Motor neuron (in vitro differentiated cells): ENCODE measurements around the gene CEP57. TPM values are rescaled to one million over a fixed set of nuclear protein-coding genes. Genes with fewer than 3 reads are reported as not detected.
"Not testable (repeated sequence)": the region's sequence is repeated elsewhere in the genome, so short reads cannot be mapped to it uniquely, and the experiment has no call there.

Source experiments
- ATAC-seq, 8 experiments: fragments of 200-7000 bp; cut with Tn5 transposase; replicated peaks in 6 of 8; 2 replicates each; pipeline ENCODE4 v1.8.0; 2021; ENCODE audit warnings: mild to moderate bottlenecking in 8 of 8, moderate library complexity in 8 of 8
- H3K27ac ChIP-seq, 2 donors: fragments of 250-450 bp; sonication (Bioruptor Pico); 2 replicates each; pipeline ENCODE4 v1.9.0; 2021; ENCODE audit warnings: antibody characterized with exemption in 2 of 2, mild to moderate bottlenecking in 2 of 2, moderate library complexity in 1 of 2
- H3K4me1 ChIP-seq, 2 donors: fragments of 250-450 bp; sonication (Bioruptor Pico); replicated peaks in 1 of 2; 2 replicates each; pipeline ENCODE4 v1.6.1; 2021; ENCODE audit warnings: antibody characterized with exemption in 2 of 2, mild to moderate bottlenecking in 2 of 2, moderate library complexity in 1 of 2
- H3K4me3 ChIP-seq, 5 donors: fragments of 250-450 bp; sonication (Bioruptor Pico); 2 replicates each; pipeline ENCODE4 v1.9.0; 2021; ENCODE audit warnings: antibody characterized with exemption in 5 of 5, mild to moderate bottlenecking in 5 of 5, moderate library complexity in 4 of 5
- WGBS, 10 experiments: fragments of 450-650 bp; shearing (Covaris generic); methylation state at CpG; one replicate each; pipeline ENCODE4 v1.0.0; 2022; 5-methylcytosine and 5-hydroxymethylcytosine counted together
- in situ Hi-C, 9 experiments: fragments of 400-800 bp; cut with MboI; loops; one replicate each; pipeline ENCODE4 v1.15.0; 2021; ENCODE audit warnings: low sequenced_read_pairs in 9 of 9, low pct_unique_long_range_greater_than_20kb in 2 of 9; ENCODE audit not compliant: unreplicated experiment in 9 of 9
- total RNA-seq, 8 experiments: library from RNA; unstranded; fragments of 300-600 nt; gene quantifications; 2 replicates each; pipeline versions ENCODE4 v1.2.3 to v1.2.4, GENCODE V29; 2022

CEP57 gene
- total RNA-seq, 8 experiments from 2014 or later: 17.5 to 83.5 (median 62.2) TPM

GRCh38 chr11:95835351-95835750 lies 45.1 kb downstream of the CEP57 start:
- no peak overlapping the region for H3K4me3 ChIP-seq
- no peaks in the 10 kb centered on the region for H3K4me1 ChIP-seq
- WGBS, 10 experiments: 41 to 94% (median 78%) methylated on average over 1 to 3 of the region's 3 CpGs; no CpG with 5 or more reads in 1 of the 10 experiments
- ATAC-seq: no peak
- in situ Hi-C loops: loop anchor here in 3 of 9 experiments (25.0 kb wide), 3 partner anchors 177 to 577 kb away; no protein-coding TSS in a partner anchor
- H3K27ac ChIP-seq: no peak overlapping the region

GRCh38 chr11:95835768-95836488 lies 45.6 kb downstream of the CEP57 start:
- in situ Hi-C loops: loop anchor here in 3 of 9 experiments (25.0 kb wide), 3 partner anchors 176 to 576 kb away; no protein-coding TSS in a partner anchor
- H3K27ac ChIP-seq: no peak overlapping the region
- H3K4me3 ChIP-seq: no peak overlapping the region
- WGBS, 10 experiments: 0 to 80% (median 7%) methylated on average over 1 to 3 of the region's 3 CpGs; no CpG with 5 or more reads in 1 of the 10 experiments
- ATAC-seq: peak; percentile 59 to 96 (median 89)
- no peaks in the 10 kb centered on the region for H3K4me1 ChIP-seq

- no peaks in the 10 kb centered on the region for H3K4me1 ChIP-seq
- in situ Hi-C loops: loop anchor here in 3 of 9 experiments (25.0 kb wide), 3 partner anchors 167 to 567 kb away; no protein-coding TSS in a partner anchor
- 86 to 100% (median 100%) methylated on average over 1 of the region's 1 CpG; no CpG with 5 or more reads in 1 of the 10 experiments for WGBS, 10 experiments
- no peak overlapping the region for H3K4me3 ChIP-seq
- no peak for ATAC-seq
- H3K27ac ChIP-seq: no peak overlapping the region
These were observed 54.9 kb downstream of the CEP57 start for GRCh38 chr11:95845167-95845566.

- WGBS, 10 experiments: 39 to 96% (median 84%) methylated on average over 1 to 6 of the region's 6 CpGs
- peak in 7 of 8 experiments; percentile 48 to 85 (median 65) for ATAC-seq
- in situ Hi-C loops: loop anchor here in 3 of 9 experiments (25.0 kb wide), 3 partner anchors 163 to 563 kb away; no protein-coding TSS in a partner anchor
- Histone ChIP-seq H3K27ac (no peak overlapping the region), H3K4me1 (no peaks in the 10 kb centered on the region), H3K4me3 (no peak overlapping the region)
These were observed 59.0 kb downstream of the CEP57 start for GRCh38 chr11:95849087-95849825.

GRCh38 chr11:95850137-95850536 lies 59.8 kb downstream of the CEP57 start:
- Histone ChIP-seq H3K4me3 (no peak overlapping the region), H3K27ac (no peak overlapping the region), H3K4me1 (no peaks in the 10 kb centered on the region)
- no peak for ATAC-seq
- in situ Hi-C loops: no loop called here

GRCh38 chr11:95853138-95853537 lies 62.8 kb downstream of the CEP57 start:
- H3K4me3 ChIP-seq: no peak overlapping the region
- H3K4me1 ChIP-seq: no peaks in the 10 kb centered on the region
- no peak overlapping the region for H3K27ac ChIP-seq
- in situ Hi-C loops: no loop called here
- no peak for ATAC-seq

- H3K4me1 ChIP-seq: no peaks in the 10 kb centered on the region
- H3K4me3 ChIP-seq: no peak overlapping the region
- no peak overlapping the region for H3K27ac ChIP-seq
- ATAC-seq: no peak
- in situ Hi-C loops: no loop called here
- WGBS, 10 experiments: 49 to 100% (median 89%) methylated on average over 1 to 2 of the region's 2 CpGs; no CpG with 5 or more reads in 3 of the 10 experiments
These were observed 63.6 kb downstream of the CEP57 start for GRCh38 chr11:95853862-95854261.

- in situ Hi-C loops, ATAC-seq, H3K27ac ChIP-seq, H3K4me1 ChIP-seq, H3K4me3 ChIP-seq: not testable (repeated sequence)
- 80 to 100% (median 100%) methylated on average over 1 to 5 of the region's 5 CpGs; no CpG with 5 or more reads in 1 of the 10 experiments for WGBS, 10 experiments
These were observed 64.1 kb downstream of the CEP57 start for GRCh38 chr11:95854362-95854761.

GRCh38 chr11:95860024-95860423 lies 69.7 kb downstream of the CEP57 start:
- in situ Hi-C loops, ATAC-seq, H3K27ac ChIP-seq, H3K4me3 ChIP-seq, H3K4me1 ChIP-seq: not testable (repeated sequence)
- WGBS, 10 experiments: 91 to 100% (median 100%) methylated on average over 1 to 4 of the region's 4 CpGs

- 33 to 100% (median 92%) methylated on average over 1 to 2 of the region's 2 CpGs for WGBS, 10 experiments
- Histone ChIP-seq H3K4me1 (no peaks in the 10 kb centered on the region), H3K4me3 (no peak overlapping the region), H3K27ac (no peak overlapping the region)
- no peak for ATAC-seq
- in situ Hi-C loops: no loop called here
These were observed 73.3 kb downstream of the CEP57 start for GRCh38 chr11:95863486-95864140.

GRCh38 chr11:95867105-95867504 lies 76.8 kb downstream of the CEP57 start:
- no peak for ATAC-seq
- Histone ChIP-seq H3K27ac (no peak overlapping the region), H3K4me1 (no peaks in the 10 kb centered on the region), H3K4me3 (no peak overlapping the region)
- WGBS, 10 experiments: 83 to 100% (median 89%) methylated on average over 2 to 6 of the region's 6 CpGs
- in situ Hi-C loops: no loop called here

- ATAC-seq, H3K27ac ChIP-seq, in situ Hi-C loops, H3K4me1 ChIP-seq, H3K4me3 ChIP-seq: not testable (repeated sequence)
- 100% methylated on average over 1 of the region's 3 CpGs; no CpG with 5 or more reads in 9 of the 10 experiments for WGBS, 10 experiments
These were observed 80.6 kb downstream of the CEP57 start for GRCh38 chr11:95870877-95871276.

- Histone ChIP-seq H3K4me3 (no peak overlapping the region), H3K4me1 (no peaks in the 10 kb centered on the region), H3K27ac (no peak overlapping the region)
- 8 to 100% (median 45%) methylated on average over 1 to 2 of the region's 2 CpGs; no CpG with 5 or more reads in 1 of the 10 experiments for WGBS, 10 experiments
- ATAC-seq: peak in 3 of 8 experiments; percentile 25 to 70 (median 44)
- in situ Hi-C loops: loop anchor here in 1 of 9 experiments (25.0 kb wide), 1 partner anchor 135 kb away; no protein-coding TSS in a partner anchor
These were observed 87.0 kb downstream of the CEP57 start for GRCh38 chr11:95877291-95877690.
